H9 (cell line): Measurements from ENCODE around the gene TTYH2. TPM values are rescaled to one million over a fixed set of nuclear protein-coding genes. Genes with fewer than 3 reads are reported as not detected.

Experiments used
- DNase-seq: peaks from one replicate; pipeline ENCODE4 v3.0.0-alpha.2; 2017
- H2AFZ ChIP-seq: one replicate; pipeline ENCODE4 v1.6.1; 2013; ENCODE audit warnings: mild to moderate bottlenecking, low read length, control low read depth, moderate library complexity
- H2AK5ac ChIP-seq: 2 replicates; pipeline ENCODE4 v1.6.1; 2013; ENCODE audit warnings: low read length, control low read depth, mixed read lengths; ENCODE audit not compliant: insufficient read length
- H2BK120ac ChIP-seq: one replicate; pipeline ENCODE4 v1.6.1; 2013; ENCODE audit warnings: low read depth, mild to moderate bottlenecking, low read length, control low read depth, inconsistent platforms; ENCODE audit not compliant: poor library complexity, severe bottlenecking
- H2BK12ac ChIP-seq: 2 replicates; pipeline ENCODE4 v1.6.1; 2013; ENCODE audit warnings: low read length, control low read depth, mixed read lengths, low read depth; ENCODE audit not compliant: insufficient read length
- H2BK15ac ChIP-seq: 2 replicates; pipeline ENCODE4 v1.6.1; 2013; ENCODE audit warnings: low read depth, low read length, control low read depth
- H2BK20ac ChIP-seq: one replicate; pipeline ENCODE4 v1.6.1; 2013; ENCODE audit warnings: low read depth, mild to moderate bottlenecking, low read length, control low read depth, inconsistent platforms; ENCODE audit not compliant: poor library complexity, severe bottlenecking
- H2BK5ac ChIP-seq: 2 replicates; pipeline ENCODE4 v1.6.1; 2013; ENCODE audit warnings: low read length, control low read depth, mixed read lengths; ENCODE audit not compliant: insufficient read length
- H3K14ac ChIP-seq: 2 replicates; pipeline ENCODE4 v1.6.1; 2013; ENCODE audit warnings: low read length, control low read depth; ENCODE audit not compliant: insufficient read depth
- H3K18ac ChIP-seq: 2 replicates; pipeline ENCODE4 v1.6.1; 2013; ENCODE audit warnings: low read depth, mild to moderate bottlenecking, mixed read lengths, low read length, control low read depth; ENCODE audit not compliant: insufficient read length
- H3K23ac ChIP-seq: 2 replicates; pipeline ENCODE4 v1.6.1; 2013; ENCODE audit warnings: low read length, control low read depth, mixed read lengths, low read depth; ENCODE audit not compliant: insufficient read length
- H3K23me2 ChIP-seq: 2 replicates; pipeline ENCODE4 v1.6.1; 2013; ENCODE audit warnings: low read depth, mild to moderate bottlenecking, mixed read lengths, low read length, control low read depth; ENCODE audit not compliant: insufficient read length, poor library complexity, severe bottlenecking
- H3K27ac ChIP-seq: 2 replicates; pipeline ENCODE4 v1.5.1; 2013; ENCODE audit warnings: low read length, control low read depth, mixed read lengths, low read depth; ENCODE audit not compliant: insufficient read length
- H3K27me3 ChIP-seq: 2 replicates; pipeline ENCODE4 v1.6.1; 2013; ENCODE audit warnings: low read length, control low read depth, inconsistent platforms; ENCODE audit not compliant: insufficient read depth
- H3K4ac ChIP-seq: 2 replicates; pipeline ENCODE4 v1.6.1; 2013; ENCODE audit warnings: low read depth, mild to moderate bottlenecking, control low read depth, inconsistent platforms, low read length, moderate library complexity
- H3K4me1 ChIP-seq: 2 replicates; pipeline ENCODE4 v1.6.1; 2013; ENCODE audit warnings: low read length, control low read depth, inconsistent platforms; ENCODE audit not compliant: insufficient read depth
- H3K4me2 ChIP-seq: 2 replicates; pipeline ENCODE4 v1.6.1; 2013; ENCODE audit warnings: low read length, control low read depth, mixed read lengths; ENCODE audit not compliant: insufficient read length, insufficient read depth
- H3K56ac ChIP-seq: 2 replicates; pipeline ENCODE4 v1.6.1; 2013; ENCODE audit warnings: low read depth, mild to moderate bottlenecking, mixed read lengths, low read length, control low read depth; ENCODE audit not compliant: insufficient read length
- H3K79me1 ChIP-seq: 2 replicates; pipeline ENCODE4 v1.6.1; 2013; ENCODE audit warnings: low read depth, mild to moderate bottlenecking, moderate library complexity, low read length, control low read depth, inconsistent platforms; ENCODE audit not compliant: insufficient read depth, poor library complexity, severe bottlenecking
- H3K79me2 ChIP-seq: 2 replicates; pipeline ENCODE4 v1.6.1; 2013; ENCODE audit warnings: low read length, control low read depth, inconsistent platforms; ENCODE audit not compliant: insufficient read depth
- H3K9ac ChIP-seq: 2 replicates; pipeline ENCODE4 v1.6.1; 2013; ENCODE audit warnings: low read length, control low read depth, mixed read lengths; ENCODE audit not compliant: insufficient read length; ENCODE audit errors: extremely low read depth
- H3K9me3 ChIP-seq: one replicate; pipeline ENCODE4 v1.6.1; 2013; ENCODE audit warnings: low read depth, low read length, inconsistent platforms; ENCODE audit not compliant: control insufficient read depth
- H3T11ph ChIP-seq: one replicate; pipeline ENCODE4 v1.6.1; 2013; ENCODE audit warnings: mild to moderate bottlenecking, low read length, control low read depth, inconsistent platforms
- H4K20me1 ChIP-seq: one replicate; pipeline ENCODE4 v1.6.1; 2013; ENCODE audit not compliant: control insufficient read depth, insufficient read length, insufficient read depth
- H4K5ac ChIP-seq: 2 replicates; pipeline ENCODE4 v1.6.1; 2013; ENCODE audit warnings: low read depth, mild to moderate bottlenecking, mixed read lengths, low read length, control low read depth; ENCODE audit not compliant: insufficient read length
- H4K8ac ChIP-seq: replicated peaks from 2 replicates; pipeline ENCODE4 v1.6.1; 2013; ENCODE audit warnings: low read length, control low read depth, mixed read lengths, low read depth; ENCODE audit not compliant: insufficient read length
- H4K91ac ChIP-seq: 2 replicates; pipeline ENCODE4 v1.6.1; 2013; ENCODE audit warnings: low read depth, mild to moderate bottlenecking, moderate library complexity, mixed read lengths, low read length, control low read depth; ENCODE audit not compliant: insufficient read length
- H3K27ac Mint-ChIP-seq, 3 experiments: 2 replicates in 2 of 3; 3 replicates in 1 of 3; pipeline ENCODE4 v1.8.0; 2020 to 2021; ENCODE audit warnings: mixed read lengths in 3 of 3, mild to moderate bottlenecking in 1 of 3, moderate library complexity in 1 of 3
- H3K27me3 Mint-ChIP-seq: 2 replicates; pipeline ENCODE4 v1.8.0; 2021; ENCODE audit warnings: low read depth, mild to moderate bottlenecking, moderate library complexity, mixed read lengths
- H3K36me3 Mint-ChIP-seq, 3 experiments: 2 replicates in 2 of 3; 3 replicates in 1 of 3; pipeline ENCODE4 v1.8.0; 2020 to 2021; ENCODE audit warnings: low read depth in 3 of 3, mixed read lengths in 3 of 3; ENCODE audit not compliant: insufficient read depth in 1 of 3
- H3K4me1 Mint-ChIP-seq, 2 experiments: 2 replicates each; pipeline ENCODE4 v1.8.0; 2020; ENCODE audit warnings: mixed read lengths in 2 of 2
- H3K4me3 Mint-ChIP-seq, 2 experiments: 2 replicates in 1 of 2; 3 replicates in 1 of 2; pipeline ENCODE4 v1.8.0; 2020 to 2021; ENCODE audit warnings: mild to moderate bottlenecking in 2 of 2, mixed read lengths in 2 of 2, moderate library complexity in 1 of 2
- H3K9me3 Mint-ChIP-seq, 2 experiments: 2 replicates in 1 of 2; 3 replicates in 1 of 2; pipeline ENCODE4 v1.8.0; 2020; ENCODE audit warnings: mild to moderate bottlenecking in 2 of 2, mixed read lengths in 2 of 2, moderate library complexity in 1 of 2
- WGBS: extraction: QIAGEN DNeasy Blood & Tissue Kit; methylation state at CpG from one replicate; pipeline ENCODE4 v1.1.7; 2013; ENCODE audit warnings: missing lambda C conversion rate, low lambda C conversion rate, mixed read lengths; ENCODE audit not compliant: insufficient read length; ENCODE audit errors: extremely low coverage; 5-methylcytosine and 5-hydroxymethylcytosine counted together
- total RNA-seq: library from RNA; stranded (reverse); gene quantifications from 2 replicates; pipeline ENCODE4 v1.2.1, GENCODE V29; 2021
- TF ChIP-seq, protein P1 (sequence below): fragments of 200-600 bp; sonication (generic); conservative IDR thresholded peaks from 3 replicates; pipeline ENCODE4 v1.8.0; 2021; ENCODE audit warnings: antibody characterized with exemption, mild to moderate bottlenecking

Gene TTYH2
- total RNA-seq, 1 experiment from 2014 or later, result 1.6 TPM

DNA sequence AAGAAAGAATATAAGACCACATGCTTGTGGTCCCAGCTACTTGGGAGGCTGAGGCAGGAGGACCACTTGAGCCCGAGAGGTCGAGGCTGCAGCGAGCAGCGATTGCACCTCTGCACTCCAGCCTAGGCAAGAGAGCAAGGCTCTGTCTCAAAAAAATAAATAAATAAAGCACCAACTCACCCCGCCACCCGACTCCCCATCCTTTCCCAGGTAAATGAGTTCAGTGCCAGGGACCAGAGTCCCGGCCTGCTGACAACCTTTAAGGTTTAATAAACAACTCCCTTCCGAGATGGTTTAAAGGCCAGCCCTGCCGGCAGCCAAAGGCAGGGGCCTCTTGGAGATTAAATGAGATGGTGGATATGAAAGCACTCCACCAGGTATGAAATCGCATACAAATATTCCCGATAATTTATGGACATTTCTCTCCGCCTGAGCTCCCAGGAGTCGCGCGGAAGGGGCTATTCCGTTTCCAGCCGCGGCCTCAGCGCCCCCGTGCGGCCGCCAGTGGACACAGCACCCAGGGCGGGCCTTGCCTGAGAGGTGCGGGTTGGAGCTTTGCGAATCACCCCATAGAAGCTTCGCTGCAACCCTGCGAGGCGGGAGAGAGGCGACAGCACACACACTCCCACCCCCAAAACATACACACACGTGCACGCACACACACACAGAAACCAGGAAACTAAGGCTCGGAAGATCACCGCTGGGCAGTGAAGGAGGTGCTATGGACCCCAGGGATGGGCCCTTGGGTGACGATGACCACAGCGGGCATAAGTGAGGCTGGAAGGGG, 13.9 kb upstream of the TTYH2 start:
- Histone ChIP-seq H3K9me3 (no peaks in the 10 kb centered on the region), H3K27ac (no peak overlapping the region), H3K79me1 (no peaks in the 10 kb centered on the region), H3K27me3 (no peaks in the 10 kb centered on the region; the same call in 1 of the 2 replicates), H2AK5ac (no peak overlapping the region), H4K5ac (no peak overlapping the region), H4K20me1 (no peaks in the 10 kb centered on the region), H2BK20ac (no peak overlapping the region), H2BK120ac (no peak overlapping the region), H4K8ac (no peak overlapping the region), H2AFZ (peak overlapping the region; percentile 88), H2BK5ac (no peak overlapping the region), H3T11ph (no peak overlapping the region), H3K14ac (no peak overlapping the region; the same call in 1 of the 2 replicates), H3K23me2 (peaks cover 2% of the 10 kb centered on the region), H3K4ac (no peak overlapping the region), H3K79me2 (peaks cover 6% of the 10 kb centered on the region; the same call in 1 of the 2 replicates), H3K18ac (no peak overlapping the region), H3K4me2 (peak overlapping the region; percentile 2), H2BK15ac (no peak overlapping the region), H2BK12ac (no peak overlapping the region), H3K56ac (no peak overlapping the region), H3K4me1 (no peaks in the 10 kb centered on the region), H4K91ac (no peak overlapping the region), H3K23ac (no peak overlapping the region), H3K9ac (no peak overlapping the region)
- Mint-ChIP-seq H3K36me3 (peaks cover 7 to 10% (median 10%) of the 10 kb centered on the region in 3 experiments), H3K27me3 (peaks cover 57% of the 10 kb centered on the region), H3K9me3 (peaks cover 3% of the 10 kb centered on the region in 2 experiments; a peak in 3 of 5 replicates), H3K4me1 (peaks cover 6 to 22% of the 10 kb centered on the region in 2 experiments), H3K27ac (no peak overlapping the region), H3K4me3 (peak overlapping the region; percentile 11 to 34; a peak in 3 of 5 replicates)
- peak; percentile 89 for DNase-seq
- no CpG with 5 or more reads among the region's 35 CpGs for WGBS
- TF ChIP-seq, protein P1, sequence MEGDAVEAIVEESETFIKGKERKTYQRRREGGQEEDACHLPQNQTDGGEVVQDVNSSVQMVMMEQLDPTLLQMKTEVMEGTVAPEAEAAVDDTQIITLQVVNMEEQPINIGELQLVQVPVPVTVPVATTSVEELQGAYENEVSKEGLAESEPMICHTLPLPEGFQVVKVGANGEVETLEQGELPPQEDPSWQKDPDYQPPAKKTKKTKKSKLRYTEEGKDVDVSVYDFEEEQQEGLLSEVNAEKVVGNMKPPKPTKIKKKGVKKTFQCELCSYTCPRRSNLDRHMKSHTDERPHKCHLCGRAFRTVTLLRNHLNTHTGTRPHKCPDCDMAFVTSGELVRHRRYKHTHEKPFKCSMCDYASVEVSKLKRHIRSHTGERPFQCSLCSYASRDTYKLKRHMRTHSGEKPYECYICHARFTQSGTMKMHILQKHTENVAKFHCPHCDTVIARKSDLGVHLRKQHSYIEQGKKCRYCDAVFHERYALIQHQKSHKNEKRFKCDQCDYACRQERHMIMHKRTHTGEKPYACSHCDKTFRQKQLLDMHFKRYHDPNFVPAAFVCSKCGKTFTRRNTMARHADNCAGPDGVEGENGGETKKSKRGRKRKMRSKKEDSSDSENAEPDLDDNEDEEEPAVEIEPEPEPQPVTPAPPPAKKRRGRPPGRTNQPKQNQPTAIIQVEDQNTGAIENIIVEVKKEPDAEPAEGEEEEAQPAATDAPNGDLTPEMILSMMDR, result peak; percentile 99
